GM12878 (cell line): ENCODE results near the gene PTPRD. TPM values are rescaled to one million over a fixed set of nuclear protein-coding genes. Genes with fewer than 3 reads are reported as not detected.

Experiments used
- ATAC-seq: fragments of 200-7000 bp; cut with Tn5 transposase; 3 replicates; pipeline ENCODE4 v1.9.1; 2020; ENCODE audit warnings: mild to moderate bottlenecking, moderate library complexity
- BruUV-seq: library from RNA; stranded (reverse); fragments of 400-500 nt; replicated peaks from 2 replicates; lab custom pipeline; 2021; lab: Mats Ljungman, UMichigan
- CTCF ChIA-PET: fragments of 300-600 bp; sonication (Branson Sonifier 250); formaldehyde crosslinking; extraction: SDS; loops from one replicate; lab custom pipeline; 2021; ENCODE audit warnings: inconsistent platforms; lab: Yijun Ruan, JAX
- POLR2A ChIA-PET: fragments of 350-600 bp; formaldehyde crosslinking; extraction: SDS; loops from one replicate; lab custom pipeline; 2021; ENCODE audit warnings: inconsistent platforms; lab: Charles Lee
- RAD21 ChIA-PET: fragments of 300-600 bp; sonication (Branson Sonifier 250); formaldehyde crosslinking; loops from one replicate; lab custom pipeline; 2023; ENCODE audit warnings: antibody characterized with exemption; ENCODE audit not compliant: unreplicated experiment; lab: Charles Lee
- SMC1A ChIA-PET: fragments of 300-600 bp; sonication (Branson Sonifier 250); formaldehyde crosslinking; loops from one replicate; lab custom pipeline; 2023; ENCODE audit not compliant: unreplicated experiment, uncharacterized antibody; lab: Charles Lee
- DNase-seq: peaks from one replicate; pipeline ENCODE4 v3.0.0-alpha.2; 2011; ENCODE audit warnings: low read depth, low spot score
- FAIRE-seq: peaks from 3 replicates; lab custom pipeline; 2011; peaks lifted over from hg19 to GRCh38; lab: Jason Lieb, UNC
- H2AFZ ChIP-seq: 2 replicates; pipeline ENCODE4 v1.6.0; 2011; ENCODE audit warnings: low read depth, low read length, control low read depth; ENCODE audit not compliant: control insufficient read depth
- H3K27ac ChIP-seq: 2 replicates; pipeline ENCODE4 v1.5.1; 2011; ENCODE audit warnings: control low read depth; ENCODE audit not compliant: control insufficient read depth, insufficient read depth
- H3K27me3 ChIP-seq, 2 experiments: replicated peaks in 1 of 2; 2 replicates each; pipeline versions ENCODE4 v1.6.0 to v1.6.1; 2011; ENCODE audit warnings: low read length in 1 of 2; ENCODE audit not compliant: control insufficient read depth in 2 of 2, insufficient read depth in 2 of 2
- H3K36me3 ChIP-seq, 2 experiments: 2 replicates each; pipeline ENCODE4 v1.5.1; 2011; ENCODE audit warnings: low read length in 1 of 2; ENCODE audit not compliant: control insufficient read depth in 2 of 2, insufficient read depth in 2 of 2
- H3K4me1 ChIP-seq: 2 replicates; pipeline ENCODE4 v1.6.1; 2011; ENCODE audit warnings: mild to moderate bottlenecking, low read length, moderate library complexity, mixed read lengths; ENCODE audit not compliant: control insufficient read depth, insufficient read depth
- H3K4me2 ChIP-seq: 2 replicates; pipeline ENCODE4 v1.6.0; 2011; ENCODE audit warnings: control low read depth; ENCODE audit not compliant: control insufficient read depth, insufficient read depth
- H3K4me3 ChIP-seq: fragments of 200-600 bp; sonication (generic); 2 replicates; pipeline ENCODE4 v1.5.1; 2016
- H3K79me2 ChIP-seq: 2 replicates; pipeline ENCODE4 v1.6.0; 2011; ENCODE audit warnings: low read length; ENCODE audit not compliant: control insufficient read depth, insufficient read depth
- H3K9ac ChIP-seq: 2 replicates; pipeline ENCODE4 v1.8.0; 2011; ENCODE audit warnings: low read length, control low read depth, mixed read lengths; ENCODE audit not compliant: control insufficient read depth, insufficient read depth
- H3K9me3 ChIP-seq: replicated peaks from 3 replicates; pipeline ENCODE4 v1.5.1; 2011; ENCODE audit warnings: mild to moderate bottlenecking, low read length; ENCODE audit not compliant: control insufficient read depth, insufficient read depth
- H4K20me1 ChIP-seq: 2 replicates; pipeline ENCODE4 v1.6.0; 2011; ENCODE audit not compliant: control insufficient read depth, insufficient read depth
- BACH1 ChIP-seq: fragments of 450-650 bp; IDR thresholded peaks from 2 replicates; pipeline ENCODE4 v1.6.1; 2017; ENCODE audit warnings: mild to moderate bottlenecking, borderline replicate concordance
- MEF2A ChIP-seq: IDR thresholded peaks from 2 replicates; pipeline ENCODE4 v1.6.1; 2011; ENCODE audit warnings: low read depth, mild to moderate bottlenecking, low read length, moderate library complexity; ENCODE audit not compliant: insufficient read depth
- PAX5 ChIP-seq: IDR thresholded peaks from 2 replicates; pipeline ENCODE4 v1.6.1; 2011; ENCODE audit warnings: low read depth, low read length, borderline replicate concordance
- RBBP5 ChIP-seq: fragments of 200-600 bp; sonication (generic); conservative IDR thresholded peaks from 2 replicates; pipeline ENCODE4 v1.6.1; 2016
- ZBTB40 ChIP-seq: fragments of 450-650 bp; IDR thresholded peaks from 2 replicates; pipeline ENCODE4 v1.6.1; 2016; ENCODE audit warnings: mild to moderate bottlenecking, moderate library complexity, borderline replicate concordance
- WGBS: methylation state at CpG from one replicate; pipeline ENCODE4 v1.1.6; 2016; ENCODE audit warnings: low lambda C conversion rate; ENCODE audit not compliant: insufficient replicate concordance, insufficient coverage; ENCODE audit errors: missing lambda C conversion rate; 5-methylcytosine and 5-hydroxymethylcytosine counted together
- in situ Hi-C: fragments of 300-500 bp; cut with MboI; formaldehyde crosslinking; loops from 9 replicates; pipeline ENCODE4 v1.14.3; 2018; ENCODE audit warnings: mixed read lengths
- intact Hi-C: fragments of 100-400 bp; cut with micrococcal nuclease; formaldehyde crosslinking; loops from one replicate; pipeline ENCODE4 v1.14.2; 2022; ENCODE audit not compliant: unreplicated experiment
- polyA plus RNA-seq, 11 experiments: library from polyadenylated mRNA; depleted of rRNA in 4 of 11; unstranded in 6 of 11; stranded (reverse) in 5 of 11; fragments of >200 nt; fragmentation: Nextera tagmentation in 4 of 11; fragmentation: Illumina TruSeq in 1 of 11; extraction: Ambion mirVana in 4 of 11; extraction: Trizol in 1 of 11; gene quantifications; 1 replicate in 1 of 11; 2 replicates in 10 of 11; pipeline versions ENCODE4 v1.2.1 to v1.2.3, GENCODE V29; 2011 to 2016; ENCODE audit warnings: inconsistent platforms in 2 of 11, missing spikeins in 2 of 11, low read depth in 1 of 11
- total RNA-seq, 4 experiments: library from RNA; depleted of rRNA in 3 of 4; stranded (reverse); fragments of >200 nt in 3 of 4; fragmentation: Illumina TruSeq in 1 of 4; extraction: Trizol in 1 of 4; gene quantifications; 2 replicates each; pipeline versions ENCODE4 v1.2.1 to v1.2.3, GENCODE V29; 2013 to 2021

The PTPRD gene
- total and polyA plus RNA-seq, 10 of the 15 experiments (the other 5 are each of a cell fraction or from before 2014, with no cell fraction given) = under 0.01 to 0.05 (median 0.01) TPM; not detected in 7

GRCh38 chr9:10562581-10563343 is 50.0 kb downstream of the PTPRD start:
- WGBS = 0% methylated on average over 1 of the region's 1 CpG
- Histone ChIP-seq H3K4me1 (no peaks in the 10 kb centered on the region), H3K9ac (no peak overlapping the region), H2AFZ (no peak overlapping the region), H3K79me2 (no peaks in the 10 kb centered on the region), H3K4me2 (no peak overlapping the region), H4K20me1 (no peaks in the 10 kb centered on the region), H3K27ac (no peak overlapping the region), H3K4me3 (no peak overlapping the region), H3K9me3 (no peaks in the 10 kb centered on the region), H3K36me3 (no peaks in the 10 kb centered on the region)
- no peak for FAIRE-seq
- ChIA-PET CTCF (no interaction called here), RAD21 (no interaction called here), POLR2A (no interaction called here), SMC1A (no interaction called here)
- ATAC-seq = no peak
- intact Hi-C loops = no loop called here
- BruUV-seq = no TSS peak
- in situ Hi-C loops = no loop called here
- no peak for TF ChIP-seq RBBP5
- TF ChIP-seq BACH1 = no peak
- TF ChIP-seq ZBTB40 = no peak
- no peak for TF ChIP-seq MEF2A
- no peak for TF ChIP-seq PAX5
- TF ChIP-seq, all 136 proteins: peak for 0
- no peaks in the 10 kb centered on the region for H3K27me3 ChIP-seq
- no peak for DNase-seq
